Measurements from ENCODE around the gene CALHM3. TPM values are rescaled to one million over a fixed set of nuclear protein-coding genes. Genes with fewer than 3 reads are reported as not detected.
"Not testable (repeated sequence)": the region's sequence is repeated elsewhere in the genome, so short reads cannot be mapped to it uniquely, and the experiment has no call there.

The CALHM3 gene
- total RNA-seq, 1 experiment from 2014 or later, result not detected

- Histone ChIP-seq H3K27me3 (replicated peaks; ENCODE audit: insufficient read depth, low read depth, low read length, poor library complexity) (no peaks in the 10 kb centered on the region), H3K36me3 (ENCODE audit: insufficient read depth, low read length, poor library complexity, severe bottlenecking) (no peaks in the 10 kb centered on the region), H3K27ac (ENCODE audit: low read depth, low read length, poor library complexity, severe bottlenecking) (no peak overlapping the region), H3K9me3 (ENCODE audit: low read depth, low read length, poor library complexity, severe bottlenecking) (no peaks in the 10 kb centered on the region), H3K4me3 (ENCODE audit: low read depth, low read length, poor library complexity, severe bottlenecking) (no peak overlapping the region), H3K4me1 (ENCODE audit: insufficient read depth, low read length, poor library complexity, severe bottlenecking) (no peaks in the 10 kb centered on the region)
- intact Hi-C loops (cut with micrococcal nuclease; ENCODE audit: unreplicated experiment), result no loop called here
- no peak for DNase-seq (ENCODE audit: low spot score)
- no TSS peak for BruUV-seq (replicated peaks)
- no peak for TF ChIP-seq EZH2 (IDR thresholded peaks at IDR 0.05; ENCODE audit: borderline replicate concordance, low read depth, low read length, poor library complexity, severe bottlenecking)
- no peak for TF ChIP-seq CTCF (conservative IDR thresholded peaks at IDR 0.05; ENCODE audit: low read depth, low read length)
- CTCF ChIA-PET, result interaction anchor here (0.6 kb wide), 1 partner anchor 8 kb away, joined by 5 read pairs; no protein-coding TSS in a partner anchor
- POLR2A ChIA-PET (ENCODE audit: low non-redundant PET), result no interaction called here
Observed at GRCh38 chr10:103507235-103508191, 28.5 kb upstream of the CALHM3 start.

GRCh38 chr10:103506061-103506460 is 27.0 kb upstream of the CALHM3 start:
- intact Hi-C loops (cut with micrococcal nuclease; ENCODE audit: unreplicated experiment), result no loop called here
- Histone ChIP-seq H3K4me1 (ENCODE audit: insufficient read depth, low read length, poor library complexity, severe bottlenecking) (no peaks in the 10 kb centered on the region), H3K9me3 (ENCODE audit: low read depth, low read length, poor library complexity, severe bottlenecking) (no peaks in the 10 kb centered on the region), H3K27ac (ENCODE audit: low read depth, low read length, poor library complexity, severe bottlenecking) (no peak overlapping the region), H3K4me3 (ENCODE audit: low read depth, low read length, poor library complexity, severe bottlenecking) (no peak overlapping the region), H3K27me3 (replicated peaks; ENCODE audit: insufficient read depth, low read depth, low read length, poor library complexity) (no peaks in the 10 kb centered on the region), H3K36me3 (ENCODE audit: insufficient read depth, low read length, poor library complexity, severe bottlenecking) (no peaks in the 10 kb centered on the region)
- CTCF ChIA-PET, result no interaction called here
- TF ChIP-seq CTCF (conservative IDR thresholded peaks at IDR 0.05; ENCODE audit: low read depth, low read length), result no peak
- TF ChIP-seq EZH2 (IDR thresholded peaks at IDR 0.05; ENCODE audit: borderline replicate concordance, low read depth, low read length, poor library complexity, severe bottlenecking), result no peak
- no peak for DNase-seq (ENCODE audit: low spot score)
- POLR2A ChIA-PET (ENCODE audit: low non-redundant PET), result no interaction called here
- no TSS peak for BruUV-seq (replicated peaks)

GRCh38 chr10:103504181-103504783 is 25.2 kb upstream of the CALHM3 start:
- Histone ChIP-seq H3K27ac (ENCODE audit: low read depth, low read length, poor library complexity, severe bottlenecking) (no peak overlapping the region), H3K27me3 (replicated peaks; ENCODE audit: insufficient read depth, low read depth, low read length, poor library complexity) (no peaks in the 10 kb centered on the region), H3K36me3 (ENCODE audit: insufficient read depth, low read length, poor library complexity, severe bottlenecking) (no peaks in the 10 kb centered on the region), H3K4me3 (ENCODE audit: low read depth, low read length, poor library complexity, severe bottlenecking) (no peak overlapping the region), H3K4me1 (ENCODE audit: insufficient read depth, low read length, poor library complexity, severe bottlenecking) (no peaks in the 10 kb centered on the region), H3K9me3 (ENCODE audit: low read depth, low read length, poor library complexity, severe bottlenecking) (no peaks in the 10 kb centered on the region)
- DNase-seq (ENCODE audit: low spot score), result no peak
- ChIA-PET CTCF (interaction anchor here (0.7 kb wide), 2 partner anchors 35 to 109 kb away, joined by 3 to 9 read pairs; no protein-coding TSS in a partner anchor), POLR2A (ENCODE audit: low non-redundant PET) (interaction anchor here (0.6 kb wide), 1 partner anchor 428 kb away, joined by 7 read pairs; no protein-coding TSS in a partner anchor)
- TF ChIP-seq CTCF (conservative IDR thresholded peaks at IDR 0.05; ENCODE audit: low read depth, low read length), result no peak
- no peak for TF ChIP-seq EZH2 (IDR thresholded peaks at IDR 0.05; ENCODE audit: borderline replicate concordance, low read depth, low read length, poor library complexity, severe bottlenecking)
- no TSS peak for BruUV-seq (replicated peaks)
- intact Hi-C loops (cut with micrococcal nuclease; ENCODE audit: unreplicated experiment), result no loop called here

- BruUV-seq (replicated peaks); intact Hi-C loops (cut with micrococcal nuclease; ENCODE audit: unreplicated experiment); H3K4me3 ChIP-seq (ENCODE audit: low read depth, low read length, poor library complexity, severe bottlenecking); H3K36me3 ChIP-seq (ENCODE audit: insufficient read depth, low read length, poor library complexity, severe bottlenecking); H3K27ac ChIP-seq (ENCODE audit: low read depth, low read length, poor library complexity, severe bottlenecking); H3K9me3 ChIP-seq (ENCODE audit: low read depth, low read length, poor library complexity, severe bottlenecking); DNase-seq (ENCODE audit: low spot score); H3K4me1 ChIP-seq (ENCODE audit: insufficient read depth, low read length, poor library complexity, severe bottlenecking); POLR2A ChIA-PET (ENCODE audit: low non-redundant PET); CTCF ChIA-PET; H3K27me3 ChIP-seq (replicated peaks; ENCODE audit: insufficient read depth, low read depth, low read length, poor library complexity): not testable (repeated sequence)
Observed at GRCh38 chr10:103503777-103504176, 24.7 kb upstream of the CALHM3 start.

Data from A673 (cell line).